ENCODE results near the gene NSRP1. TPM values are rescaled to one million over a fixed set of nuclear protein-coding genes. Genes with fewer than 3 reads are reported as not detected.

Gene NSRP1
- total and polyA plus RNA-seq, 11 donors, result 10.6 to 36.6 (median 25.1) TPM

DNA sequence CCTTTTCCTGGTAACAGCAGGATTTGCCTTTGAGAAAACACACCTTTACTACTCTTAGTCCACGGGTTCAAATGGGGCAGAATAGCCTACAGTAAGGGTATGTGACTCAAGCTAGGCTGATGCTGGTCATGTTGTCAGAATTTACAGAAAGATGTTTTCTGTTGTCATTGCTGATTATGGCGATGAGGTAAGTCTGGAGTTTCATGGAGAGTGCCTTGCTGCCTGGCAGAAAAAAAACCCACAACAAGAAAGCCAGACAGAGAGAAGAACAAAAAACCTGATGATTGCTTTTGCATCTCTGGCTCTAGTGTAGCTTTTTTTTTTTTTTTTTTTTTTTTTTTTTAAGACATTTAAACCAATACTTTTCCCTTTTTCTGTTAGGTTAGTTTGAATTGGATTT, 71.0 kb downstream of the NSRP1 start:
- intact Hi-C loops (cut with DNase I), result no loop called here
- ATAC-seq (no peak), DNase-seq (no peak)
- Histone ChIP-seq H3K36me3 (peaks cover 0 to 60% (median 49%) of the 10 kb centered on the region in 9 donors), H3K9me3 (no peaks in the 10 kb centered on the region), H3K4me1 (no peaks in the 10 kb centered on the region), H3K27me3 (no peaks in the 10 kb centered on the region), H3K4me3 (no peak overlapping the region), H3K27ac (no peak overlapping the region)
- WGBS, 4 donors, result 92 to 95% (median 95%) methylated on average over 2 of the region's 2 CpGs
- TF ChIP-seq POLR2A (IDR thresholded peaks at IDR 0.05) (no peak), CTCF (IDR thresholded peaks at IDR 0.05) (no peak)

- Histone ChIP-seq H3K36me3 (peaks cover 0 to 52% (median 41%) of the 10 kb centered on the region in 9 donors), H3K9me3 (no peaks in the 10 kb centered on the region), H3K4me1 (no peaks in the 10 kb centered on the region), H3K27ac (no peak overlapping the region), H3K27me3 (no peaks in the 10 kb centered on the region), H3K4me3 (no peak overlapping the region)
- ATAC-seq (no peak), DNase-seq (no peak)
- WGBS, 4 donors, result 96 to 99% (median 98%) methylated on average over 5 of the region's 5 CpGs
- intact Hi-C loops (cut with DNase I), result no loop called here
- no peak for TF ChIP-seq CTCF (IDR thresholded peaks at IDR 0.05)
- TF ChIP-seq POLR2A (IDR thresholded peaks at IDR 0.05), result no peak
Measured at GRCh38 chr17:30188211-30188939, 71.8 kb downstream of the NSRP1 start.

- Histone ChIP-seq H3K27me3 (no peaks in the 10 kb centered on the region), H3K9me3 (no peaks in the 10 kb centered on the region), H3K4me3 (no peak overlapping the region), H3K27ac (no peak overlapping the region), H3K4me1 (no peaks in the 10 kb centered on the region), H3K36me3 (peaks cover 0 to 25% (median 14%) of the 10 kb centered on the region in 9 donors)
- no peak for DNase-seq
- no peak for ATAC-seq
- TF ChIP-seq POLR2A (IDR thresholded peaks at IDR 0.05), result no peak
- intact Hi-C loops (cut with DNase I), result loop anchor here in 1 of 10 donors (10.0 kb wide), 1 partner anchor 64 kb away; no protein-coding TSS in a partner anchor
- WGBS, 4 donors, result 68 to 80% (median 70%) methylated on average over 2 of the region's 2 CpGs
Measured at GRCh38 chr17:30191072-30191471, 74.5 kb downstream of the NSRP1 start.

GRCh38 chr17:30196504-30196903, 79.9 kb downstream of the NSRP1 start:
- DNase-seq (no peak), ATAC-seq (no peak)
- TF ChIP-seq POLR2A (IDR thresholded peaks at IDR 0.05) (no peak), CTCF (IDR thresholded peaks at IDR 0.05) (no peak)
- H3K27me3 ChIP-seq, result no peaks in the 10 kb centered on the region
- no peaks in the 10 kb centered on the region for H3K9me3 ChIP-seq
- H3K4me1 ChIP-seq, result no peaks in the 10 kb centered on the region
- H3K36me3 ChIP-seq, result no peaks in the 10 kb centered on the region
- WGBS, 4 donors, result 63 to 70% (median 66%) methylated on average over 3 of the region's 3 CpGs
- intact Hi-C loops (cut with DNase I), result loop anchor here in 1 of 10 donors (10.0 kb wide), 1 partner anchor 58 kb away; no protein-coding TSS in a partner anchor
- no peak overlapping the region for H3K27ac ChIP-seq
- H3K4me3 ChIP-seq, result no peak overlapping the region
